Measurements from ENCODE around the gene ORMDL3. TPM values are rescaled to one million over a fixed set of nuclear protein-coding genes. Genes with fewer than 3 reads are reported as not detected.
"Not testable (repeated sequence)": the region's sequence is repeated elsewhere in the genome, so short reads cannot be mapped to it uniquely, and the experiment has no call there.

The ORMDL3 gene
- total RNA-seq, 1 donor from 2014 or later = 35.6 TPM

GRCh38 chr17:39904990-39905288 is 22.5 kb downstream of the ORMDL3 start:
- DNase-seq (ENCODE audit: low read depth) = no peak
- TF ChIP-seq CTCF (conservative IDR thresholded peaks at IDR 0.05; ENCODE audit: low read depth, low read length) = no peak
- H3K4me3 ChIP-seq (ENCODE audit: low read depth, low read length) = no peak overlapping the region

DNA sequence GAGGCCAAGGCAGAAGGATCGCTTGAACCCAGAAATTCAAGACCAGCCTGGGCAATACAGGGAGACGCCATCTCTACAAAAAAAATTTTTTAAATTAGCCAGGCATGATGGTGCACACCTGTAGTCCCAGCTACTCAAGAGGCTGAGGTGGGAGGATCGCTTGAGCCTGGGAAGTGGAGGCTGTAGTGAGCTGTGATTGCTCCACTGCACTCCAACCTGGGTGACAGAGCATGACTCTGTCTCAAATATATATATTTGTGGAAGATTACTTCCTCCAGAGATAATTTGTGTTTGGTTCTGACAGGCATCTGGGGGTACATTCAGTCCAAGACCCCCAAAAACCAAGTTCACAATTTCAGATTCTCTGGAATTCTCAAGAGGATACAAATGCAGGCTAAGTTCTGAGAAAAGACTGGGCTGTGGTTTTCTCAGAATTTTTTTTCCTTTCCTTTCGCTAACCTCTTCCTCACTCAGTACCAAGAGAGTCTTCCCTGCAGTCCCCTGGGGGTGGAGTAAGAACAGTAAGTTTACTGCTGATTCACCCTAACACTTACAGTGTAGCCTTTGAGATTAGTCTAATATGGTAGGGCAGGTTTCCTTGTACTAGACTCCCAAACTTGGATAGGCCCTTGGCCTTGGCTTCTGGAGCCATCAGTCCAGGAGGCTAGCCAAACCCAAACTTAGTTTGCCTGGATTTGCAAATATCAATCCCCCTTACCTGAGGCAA is 24.1 kb downstream of the ORMDL3 start:
- DNase-seq (ENCODE audit: low read depth) = no peak
- H3K4me3 ChIP-seq (ENCODE audit: low read depth, low read length) = no peak overlapping the region
- TF ChIP-seq CTCF (conservative IDR thresholded peaks at IDR 0.05; ENCODE audit: low read depth, low read length) = no peak

DNA sequence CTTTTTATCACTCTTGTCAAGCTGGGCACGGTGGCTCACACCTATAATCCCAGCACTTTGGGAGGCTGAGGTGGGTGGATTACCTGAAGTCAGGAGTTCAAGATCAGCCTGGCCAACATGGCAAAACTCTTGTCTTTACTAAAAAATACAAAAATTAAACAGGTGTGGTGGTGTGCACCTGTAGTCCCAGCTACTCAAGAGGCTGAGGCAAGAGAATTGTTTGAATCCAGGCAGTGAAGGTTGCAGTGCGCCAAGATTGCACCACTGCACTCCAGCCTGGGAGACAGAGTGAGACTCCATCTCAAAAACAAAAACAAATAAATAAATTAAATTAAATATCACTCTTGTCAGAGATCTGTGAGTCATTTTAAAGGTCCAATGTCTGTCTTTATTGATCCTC is 25.4 kb downstream of the ORMDL3 start:
- not testable (repeated sequence) for DNase-seq (ENCODE audit: low read depth); H3K4me3 ChIP-seq (ENCODE audit: low read depth, low read length)

GRCh38 chr17:39899215-39899614 is 28.2 kb downstream of the ORMDL3 start:
- TF ChIP-seq CTCF (conservative IDR thresholded peaks at IDR 0.05; ENCODE audit: low read depth, low read length) = no peak

DNA sequence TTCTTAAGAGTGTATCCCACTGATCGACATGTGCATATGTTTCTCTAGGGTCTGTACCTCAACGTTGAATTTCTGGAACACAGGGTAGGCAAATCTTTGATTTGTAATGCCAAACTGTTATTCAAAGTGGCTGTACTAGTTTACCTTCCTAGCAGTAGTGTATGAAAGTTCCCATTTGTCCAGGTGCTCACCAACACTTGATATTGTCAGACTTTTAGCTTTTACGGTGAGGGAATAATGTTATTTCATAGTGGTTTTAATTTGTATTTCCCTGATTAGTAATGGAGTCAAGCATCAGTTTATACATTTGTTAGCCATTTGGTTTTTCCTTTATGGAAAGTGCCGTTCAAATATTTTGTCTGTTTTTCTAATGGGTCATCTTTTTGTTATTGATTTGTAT is 29.3 kb downstream of the ORMDL3 start:
- TF ChIP-seq CTCF (conservative IDR thresholded peaks at IDR 0.05; ENCODE audit: low read depth, low read length) = no peak
- no peak overlapping the region for H3K4me3 ChIP-seq (ENCODE audit: low read depth, low read length)
- no peak for DNase-seq (ENCODE audit: low read depth)

More at GRCh38 chr17:39899215-39899614, 28.2 kb downstream of the ORMDL3 start:
- no peak overlapping the region for H3K4me3 ChIP-seq (ENCODE audit: low read depth, low read length)
- no peak for DNase-seq (ENCODE audit: low read depth)

- no peak overlapping the region for H3K4me3 ChIP-seq (ENCODE audit: low read depth, low read length)
- TF ChIP-seq CTCF (conservative IDR thresholded peaks at IDR 0.05; ENCODE audit: low read depth, low read length) = no peak
- DNase-seq (ENCODE audit: low read depth) = no peak
Measured at GRCh38 chr17:39894681-39895376, 32.6 kb downstream of the ORMDL3 start.

- TF ChIP-seq CTCF (conservative IDR thresholded peaks at IDR 0.05; ENCODE audit: low read depth, low read length) = no peak
- no peak overlapping the region for H3K4me3 ChIP-seq (ENCODE audit: low read depth, low read length)
- no peak for DNase-seq (ENCODE audit: low read depth)
Measured at GRCh38 chr17:39889200-39889599, 38.2 kb downstream of the ORMDL3 start.
